Measurements from ENCODE around the gene STAB2.
"Not testable (repeated sequence)": the region's sequence is repeated elsewhere in the genome, so short reads cannot be mapped to it uniquely, and the experiment has no call there.

The STAB2 gene

GRCh38 chr12:103809639-103810038 lies 222.6 kb downstream of the STAB2 start:
- not testable (repeated sequence) for DNase-seq (ENCODE audit: low read depth)

- no peak for DNase-seq (ENCODE audit: low read depth)
These were observed 223.0 kb downstream of the STAB2 start for GRCh38 chr12:103810111-103810510.

- no peak for DNase-seq (ENCODE audit: low read depth)
These were observed 224.7 kb downstream of the STAB2 start for GRCh38 chr12:103811791-103812190.

- no peak for DNase-seq (ENCODE audit: low read depth)
These were observed 225.7 kb downstream of the STAB2 start for GRCh38 chr12:103812789-103813188.

GRCh38 chr12:103813426-103813825 lies 226.4 kb downstream of the STAB2 start:
- no peak for DNase-seq (ENCODE audit: low read depth)

GRCh38 chr12:103813949-103814348 lies 226.9 kb downstream of the STAB2 start:
- no peak for DNase-seq (ENCODE audit: low read depth)

- DNase-seq (ENCODE audit: low read depth) = no peak
These were observed 227.4 kb downstream of the STAB2 start for GRCh38 chr12:103814436-103814835.
